Stimulated activated CD8-positive, alpha-beta memory T cell treated with anti-CD3 and anti-CD28 coated beads, Interleukin-4, amount 100 ng/mL, for 48 hours (primary cell): ENCODE results near the gene HAVCR2.
"Not testable (repeated sequence)": the region's sequence is repeated elsewhere in the genome, so short reads cannot be mapped to it uniquely, and the experiment has no call there.

Experiments used
- DNase-seq: peaks from one replicate; pipeline ENCODE4 v3.0.0-alpha.2; 2020

HAVCR2 gene

GRCh38 chr5:157088342-157088990 lies 20.4 kb downstream of the HAVCR2 start:
- no peak for DNase-seq

GRCh38 chr5:157086751-157087359 lies 22.0 kb downstream of the HAVCR2 start:
- no peak for DNase-seq

GRCh38 chr5:157085930-157086329 lies 22.9 kb downstream of the HAVCR2 start:
- no peak for DNase-seq

- no peak for DNase-seq
These were observed 28.6 kb downstream of the HAVCR2 start for GRCh38 chr5:157080286-157080685.

GRCh38 chr5:157076558-157076957 lies 32.3 kb downstream of the HAVCR2 start:
- no peak for DNase-seq

GRCh38 chr5:157072508-157072907 lies 36.3 kb downstream of the HAVCR2 start:
- DNase-seq, result peak; percentile 42

GRCh38 chr5:157069949-157070348 lies 38.9 kb downstream of the HAVCR2 start:
- no peak for DNase-seq

GRCh38 chr5:157068785-157069184 lies 40.1 kb downstream of the HAVCR2 start:
- no peak for DNase-seq

GRCh38 chr5:157068339-157068738 lies 40.5 kb downstream of the HAVCR2 start:
- DNase-seq, result no peak

GRCh38 chr5:157067005-157067404 lies 41.8 kb downstream of the HAVCR2 start:
- DNase-seq, result no peak

GRCh38 chr5:157066080-157066479 lies 42.8 kb downstream of the HAVCR2 start:
- DNase-seq, result no peak

- no peak for DNase-seq
These were observed 44.9 kb downstream of the HAVCR2 start for GRCh38 chr5:157063776-157064430.

GRCh38 chr5:157059891-157060290 lies 49.0 kb downstream of the HAVCR2 start:
- DNase-seq, result no peak

- DNase-seq, result no peak
These were observed 49.7 kb downstream of the HAVCR2 start, which contains the start of gene HAVCR1 for GRCh38 chr5:157059093-157059539. TSS of gene HAVCR1 (minus strand) at chr5:157059116. CDS start at chr5:157057943, 1,173 bp downstream.

- no peak for DNase-seq
These were observed 51.1 kb downstream of the HAVCR2 start for GRCh38 chr5:157057459-157058370.

- not testable (repeated sequence) for DNase-seq
These were observed 52.0 kb downstream of the HAVCR2 start for GRCh38 chr5:157056848-157057247.

GRCh38 chr5:157051604-157052245 lies 57.1 kb downstream of the HAVCR2 start:
- DNase-seq, result no peak

- no peak for DNase-seq
These were observed 58.8 kb downstream of the HAVCR2 start for GRCh38 chr5:157050050-157050449.

GRCh38 chr5:157049605-157050004 lies 59.2 kb downstream of the HAVCR2 start:
- DNase-seq, result no peak

- no peak for DNase-seq
These were observed 60.9 kb downstream of the HAVCR2 start for GRCh38 chr5:157047898-157048297.

GRCh38 chr5:157047016-157047415 lies 61.8 kb downstream of the HAVCR2 start:
- DNase-seq, result not testable (repeated sequence)

GRCh38 chr5:157046041-157046440 lies 62.8 kb downstream of the HAVCR2 start:
- DNase-seq, result no peak
